ENCODE results near the gene NEUROG2. TPM values are rescaled to one million over a fixed set of nuclear protein-coding genes. Genes with fewer than 3 reads are reported as not detected.

NEUROG2 gene
- total and polyA plus RNA-seq, 7 donors = not detected

DNA sequence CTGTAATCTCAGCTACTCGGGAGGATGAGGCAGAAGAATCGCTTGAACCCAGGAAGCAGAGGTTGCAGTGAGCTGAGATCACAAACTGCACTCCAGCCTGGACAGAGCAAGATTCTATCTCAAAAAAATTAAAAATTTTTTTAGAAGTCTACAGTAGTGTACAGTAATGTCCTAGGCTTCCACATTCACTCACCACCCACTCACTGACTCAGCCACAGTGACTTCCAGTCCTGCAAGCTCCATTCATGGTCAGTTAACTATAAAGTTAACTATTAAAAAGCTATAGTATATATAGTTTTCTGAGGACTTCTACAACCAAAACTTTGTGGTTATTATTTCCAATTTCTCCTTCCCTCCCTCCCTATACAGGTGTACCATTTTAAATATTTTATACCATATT lies 34.7 kb upstream of the NEUROG2 start:
- intact Hi-C loops (cut with DNase I) = no loop called here
- H3K4me3 ChIP-seq = no peak overlapping the region
- DNase-seq = no peak
- H3K27me3 ChIP-seq (ENCODE audit: insufficient read depth in 3 of 3, low read length in 2 of 3) = no peaks in the 10 kb centered on the region
- TF ChIP-seq, protein P1, sequence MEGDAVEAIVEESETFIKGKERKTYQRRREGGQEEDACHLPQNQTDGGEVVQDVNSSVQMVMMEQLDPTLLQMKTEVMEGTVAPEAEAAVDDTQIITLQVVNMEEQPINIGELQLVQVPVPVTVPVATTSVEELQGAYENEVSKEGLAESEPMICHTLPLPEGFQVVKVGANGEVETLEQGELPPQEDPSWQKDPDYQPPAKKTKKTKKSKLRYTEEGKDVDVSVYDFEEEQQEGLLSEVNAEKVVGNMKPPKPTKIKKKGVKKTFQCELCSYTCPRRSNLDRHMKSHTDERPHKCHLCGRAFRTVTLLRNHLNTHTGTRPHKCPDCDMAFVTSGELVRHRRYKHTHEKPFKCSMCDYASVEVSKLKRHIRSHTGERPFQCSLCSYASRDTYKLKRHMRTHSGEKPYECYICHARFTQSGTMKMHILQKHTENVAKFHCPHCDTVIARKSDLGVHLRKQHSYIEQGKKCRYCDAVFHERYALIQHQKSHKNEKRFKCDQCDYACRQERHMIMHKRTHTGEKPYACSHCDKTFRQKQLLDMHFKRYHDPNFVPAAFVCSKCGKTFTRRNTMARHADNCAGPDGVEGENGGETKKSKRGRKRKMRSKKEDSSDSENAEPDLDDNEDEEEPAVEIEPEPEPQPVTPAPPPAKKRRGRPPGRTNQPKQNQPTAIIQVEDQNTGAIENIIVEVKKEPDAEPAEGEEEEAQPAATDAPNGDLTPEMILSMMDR (IDR thresholded peaks at IDR 0.05) = no peak
- no peak overlapping the region for H3K27ac ChIP-seq
- no peak for ATAC-seq
- H3K9me3 ChIP-seq = no peaks in the 10 kb centered on the region
- H3K4me1 ChIP-seq = no peaks in the 10 kb centered on the region
- 93 to 98% (median 97%) methylated on average over 2 of the region's 2 CpGs for WGBS, 3 donors
- peaks cover 0 to 4% of the 10 kb centered on the region in 2 donors for H3K36me3 ChIP-seq (ENCODE audit: insufficient read depth in 1 of 2, low read depth in 1 of 2)

DNA sequence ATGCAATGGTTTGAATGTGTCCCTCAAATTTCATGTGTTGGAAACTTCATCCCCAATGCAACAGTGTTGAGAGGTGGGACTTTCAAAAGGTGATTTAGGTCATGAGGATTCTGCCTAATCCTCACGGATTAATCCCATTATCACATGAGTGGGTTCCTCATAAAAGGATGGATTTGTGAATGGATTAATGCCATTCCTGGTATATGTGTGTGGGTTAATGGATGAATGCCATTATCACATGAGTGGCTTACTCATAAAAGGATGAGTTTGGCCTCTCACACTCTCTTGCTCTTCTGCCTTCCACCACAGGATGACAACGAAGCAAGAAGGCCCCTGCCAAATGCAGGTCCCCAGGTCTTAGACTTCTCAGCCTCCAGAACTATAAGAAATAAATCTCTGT lies 30.5 kb upstream of the NEUROG2 start:
- H3K36me3 ChIP-seq (ENCODE audit: insufficient read depth in 1 of 2, low read depth in 1 of 2) = peaks cover 0 to 4% of the 10 kb centered on the region in 2 donors
- TF ChIP-seq, protein P1 (IDR thresholded peaks at IDR 0.05) = no peak
- H3K27me3 ChIP-seq (ENCODE audit: insufficient read depth in 3 of 3, low read length in 2 of 3) = no peaks in the 10 kb centered on the region
- H3K9me3 ChIP-seq = no peaks in the 10 kb centered on the region
- no peaks in the 10 kb centered on the region for H3K4me1 ChIP-seq
- intact Hi-C loops (cut with DNase I) = no loop called here
- WGBS, 3 donors = 86 to 88% (median 87%) methylated on average over 2 of the region's 2 CpGs
- H3K4me3 ChIP-seq = no peak overlapping the region
- no peak overlapping the region for H3K27ac ChIP-seq
- no peak for ATAC-seq
- DNase-seq = no peak

DNA sequence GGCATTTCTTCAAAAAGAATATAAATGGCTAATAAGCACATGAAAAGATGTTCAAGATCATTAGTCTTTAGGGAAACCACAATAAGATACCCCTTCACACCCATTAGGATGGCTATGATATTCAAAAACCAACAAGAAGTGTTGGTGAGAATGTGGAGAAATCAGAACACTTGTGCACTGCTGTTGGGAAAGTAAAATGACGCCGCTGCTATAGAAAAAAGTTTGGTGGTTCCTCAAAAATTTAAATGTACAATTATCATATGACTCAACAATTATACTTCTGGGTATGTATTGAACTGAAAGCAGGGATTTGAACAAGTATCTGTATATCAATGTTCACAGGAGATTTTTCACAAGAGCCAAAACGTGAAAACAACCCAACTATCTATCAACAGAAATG lies 29.4 kb upstream of the NEUROG2 start:
- no peaks in the 10 kb centered on the region for H3K27me3 ChIP-seq (ENCODE audit: insufficient read depth in 3 of 3, low read length in 2 of 3)
- no peaks in the 10 kb centered on the region for H3K4me1 ChIP-seq
- TF ChIP-seq, protein P1 (IDR thresholded peaks at IDR 0.05) = no peak
- WGBS, 3 donors = 90 to 98% (median 97%) methylated on average over 3 of the region's 3 CpGs
- intact Hi-C loops (cut with DNase I) = no loop called here
- H3K27ac ChIP-seq = no peak overlapping the region
- no peak for DNase-seq
- no peaks in the 10 kb centered on the region for H3K9me3 ChIP-seq
- peaks cover 0 to 4% of the 10 kb centered on the region in 2 donors for H3K36me3 ChIP-seq (ENCODE audit: insufficient read depth in 1 of 2, low read depth in 1 of 2)
- no peak overlapping the region for H3K4me3 ChIP-seq
- no peak for ATAC-seq

DNA sequence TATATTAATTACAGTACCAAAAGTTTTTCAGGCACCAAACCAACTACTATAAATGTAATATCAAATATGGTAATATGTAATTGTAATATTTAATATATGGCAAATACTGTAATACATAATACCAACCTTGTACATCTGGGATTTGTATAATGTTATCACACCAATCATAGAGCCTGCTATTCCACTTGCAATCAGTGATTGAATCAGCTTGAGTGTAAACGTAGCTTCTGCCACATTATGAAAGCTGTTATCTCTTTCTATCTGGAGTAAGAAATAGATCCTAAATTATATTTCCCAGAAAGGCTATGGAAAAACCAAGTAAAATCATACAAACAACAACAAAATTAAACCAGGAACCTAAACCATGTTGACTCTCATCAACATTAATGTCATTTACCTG lies 24.7 kb upstream of the NEUROG2 start:
- Histone ChIP-seq H3K4me3 (no peak overlapping the region), H3K27ac (no peak overlapping the region), H3K4me1 (no peaks in the 10 kb centered on the region), H3K27me3 (ENCODE audit: insufficient read depth in 3 of 3, low read length in 2 of 3) (no peaks in the 10 kb centered on the region), H3K36me3 (ENCODE audit: insufficient read depth in 1 of 2, low read depth in 1 of 2) (no peaks in the 10 kb centered on the region), H3K9me3 (no peaks in the 10 kb centered on the region)
- no peak for DNase-seq
- TF ChIP-seq, protein P1 (IDR thresholded peaks at IDR 0.05) = no peak
- no peak for ATAC-seq
- WGBS, 3 donors = 85 to 89% (median 88%) methylated on average over 1 of the region's 1 CpG
- intact Hi-C loops (cut with DNase I) = no loop called here

DNA sequence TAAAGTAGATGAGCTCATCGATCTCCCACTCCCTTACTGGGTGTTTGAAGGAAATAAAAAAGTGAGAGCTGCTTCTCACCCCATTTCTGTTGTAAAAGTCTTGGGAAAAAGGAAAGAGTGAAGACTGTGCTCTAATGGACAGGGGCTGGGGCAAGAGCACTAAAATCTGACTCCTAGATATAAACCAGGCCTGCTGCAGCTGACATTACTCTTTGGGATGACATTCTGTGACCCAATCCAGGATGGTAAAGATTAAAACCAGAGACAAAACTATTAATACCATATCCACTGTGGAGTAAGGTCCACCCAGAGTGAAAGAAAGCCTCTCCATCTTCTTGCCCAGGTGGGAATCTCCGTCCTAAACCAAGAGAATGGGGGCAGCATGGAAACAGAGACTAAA lies 20.1 kb upstream of the NEUROG2 start:
- ATAC-seq = no peak
- Histone ChIP-seq H3K27ac (no peak overlapping the region), H3K27me3 (ENCODE audit: insufficient read depth in 3 of 3, low read length in 2 of 3) (peaks cover 0 to 2% (median 0%) of the 10 kb centered on the region in 3 donors), H3K9me3 (no peaks in the 10 kb centered on the region), H3K4me3 (no peak overlapping the region), H3K4me1 (no peaks in the 10 kb centered on the region), H3K36me3 (ENCODE audit: insufficient read depth in 1 of 2, low read depth in 1 of 2) (no peaks in the 10 kb centered on the region)
- intact Hi-C loops (cut with DNase I) = no loop called here
- TF ChIP-seq, protein P1 (IDR thresholded peaks at IDR 0.05) = no peak
- no peak for DNase-seq
- WGBS, 3 donors = 89 to 96% (median 91%) methylated on average over 2 of the region's 2 CpGs

Data from psoas muscle (tissue), 8 donors.